Hepatocyte (in vitro differentiated cells): ENCODE measurements around the gene PRSS27. TPM values are rescaled to one million over a fixed set of nuclear protein-coding genes. Genes with fewer than 3 reads are reported as not detected.

Experiments used
- DNase-seq: peaks from one replicate; pipeline ENCODE4 v3.0.0-alpha.2; 2016; ENCODE audit warnings: low spot score
- H2AFZ ChIP-seq: fragments of 200-600 bp; sonication (generic); 2 replicates; pipeline ENCODE4 v1.6.0; 2016; ENCODE audit warnings: antibody characterized with exemption, mild to moderate bottlenecking
- H3K27ac ChIP-seq: fragments of 200-600 bp; sonication (generic); 2 replicates; pipeline ENCODE4 v1.5.1; 2016; ENCODE audit warnings: mild to moderate bottlenecking
- H3K27me3 ChIP-seq: fragments of 200-600 bp; sonication (generic); 2 replicates; pipeline ENCODE4 v1.6.1; 2016
- H3K36me3 ChIP-seq: fragments of 200-600 bp; sonication (generic); replicated peaks from 2 replicates; pipeline ENCODE4 v1.5.1; 2016; ENCODE audit warnings: low read depth; ENCODE audit not compliant: insufficient read depth
- H3K4me1 ChIP-seq: fragments of 200-600 bp; sonication (generic); 2 replicates; pipeline ENCODE4 v1.5.1; 2016; ENCODE audit warnings: mild to moderate bottlenecking, moderate library complexity; ENCODE audit not compliant: insufficient read depth
- H3K4me2 ChIP-seq: fragments of 200-600 bp; sonication (generic); 2 replicates; pipeline ENCODE4 v1.6.0; 2016
- H3K4me3 ChIP-seq: fragments of 200-600 bp; sonication (generic); 2 replicates; pipeline ENCODE4 v1.5.1; 2016; ENCODE audit warnings: mild to moderate bottlenecking
- H3K79me2 ChIP-seq: fragments of 200-600 bp; sonication (generic); 2 replicates; pipeline ENCODE4 v1.6.0; 2017; ENCODE audit warnings: mild to moderate bottlenecking
- H3K9me2 ChIP-seq: fragments of 200-600 bp; sonication (generic); replicated peaks from 2 replicates; pipeline ENCODE4 v1.6.0; 2017; ENCODE audit warnings: mild to moderate bottlenecking; ENCODE audit not compliant: insufficient read depth
- H3K9me3 ChIP-seq: fragments of 200-600 bp; sonication (generic); 2 replicates; pipeline ENCODE4 v1.5.1; 2016; ENCODE audit warnings: low read depth, mild to moderate bottlenecking
- H4K20me1 ChIP-seq: fragments of 200-600 bp; sonication (generic); 2 replicates; pipeline ENCODE4 v1.6.0; 2016; ENCODE audit warnings: mild to moderate bottlenecking; ENCODE audit not compliant: insufficient read depth, poor library complexity, severe bottlenecking
- CTCF ChIP-seq: fragments of 200-600 bp; sonication (generic); IDR thresholded peaks from 2 replicates; pipeline ENCODE4 v1.5.1; 2016; ENCODE audit warnings: antibody characterized with exemption, mild to moderate bottlenecking; ENCODE audit not compliant: poor library complexity
- EZH2 ChIP-seq: fragments of 200-600 bp; sonication (generic); IDR thresholded peaks from 2 replicates; pipeline ENCODE4 v1.6.1; 2016; ENCODE audit warnings: antibody characterized with exemption, mild to moderate bottlenecking, borderline replicate concordance
- EZH2phosphoT487 ChIP-seq: fragments of 200-600 bp; sonication (generic); IDR thresholded peaks from one replicate; pipeline ENCODE4 v1.6.1; 2018; ENCODE audit warnings: antibody characterized with exemption, mild to moderate bottlenecking, low read depth, moderate library complexity; ENCODE audit not compliant: unreplicated experiment, severe bottlenecking
- WGBS: methylation state at CpG from one replicate; pipeline ENCODE4 v1.1.6; 2016; ENCODE audit warnings: low lambda C conversion rate; ENCODE audit errors: missing lambda C conversion rate; 5-methylcytosine and 5-hydroxymethylcytosine counted together
- polyA plus RNA-seq: library from polyadenylated mRNA; unstranded; fragments of >200 nt; fragmentation: Nextera tagmentation; extraction: Ambion mirVana; gene quantifications from 2 replicates; pipeline ENCODE4 v1.2.1, GENCODE V29; 2016
- total RNA-seq: library from RNA; depleted of rRNA; stranded (reverse); fragments of >200 nt; gene quantifications from 2 replicates; pipeline ENCODE4 v1.2.3, GENCODE V29; 2014

Gene PRSS27
- total and polyA plus RNA-seq, 2 experiments from 2014 or later = 1.4 TPM

GRCh38 chr16:2768403-2769089, 48.5 kb upstream of the PRSS27 start:
- Histone ChIP-seq H4K20me1 (peaks cover 69% of the 10 kb centered on the region), H3K9me3 (no peaks in the 10 kb centered on the region), H3K27me3 (no peaks in the 10 kb centered on the region), H3K79me2 (peaks cover 61% of the 10 kb centered on the region), H3K4me2 (no peak overlapping the region), H3K4me3 (no peak overlapping the region), H3K9me2 (no peaks in the 10 kb centered on the region), H3K4me1 (no peaks in the 10 kb centered on the region), H2AFZ (no peak overlapping the region), H3K36me3 (peaks cover 12% of the 10 kb centered on the region), H3K27ac (no peak overlapping the region)
- 90% methylated on average over 16 of the region's 17 CpGs for WGBS
- TF ChIP-seq EZH2phosphoT487 (no peak), EZH2 (no peak), CTCF (no peak)
- DNase-seq = no peak

DNA sequence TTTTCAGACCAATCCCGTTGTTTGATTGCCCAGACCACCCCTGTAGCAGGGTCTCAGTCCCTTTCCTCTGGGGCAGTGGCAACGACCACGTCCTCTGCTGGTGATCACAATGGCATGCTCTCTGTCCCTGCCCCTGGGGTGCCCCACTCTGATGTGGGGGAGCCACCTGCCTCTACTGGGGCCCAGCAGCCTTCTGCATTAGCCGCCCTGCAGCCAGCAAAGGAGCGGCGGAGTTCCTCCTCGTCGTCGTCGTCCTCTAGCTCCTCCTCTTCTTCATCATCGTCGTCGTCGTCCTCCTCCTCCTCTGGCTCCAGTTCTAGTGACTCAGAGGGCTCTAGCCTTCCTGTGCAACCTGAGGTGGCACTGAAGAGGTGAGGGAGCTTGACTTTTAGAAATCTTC, 47.9 kb upstream of the PRSS27 start:
- Histone ChIP-seq H3K4me1 (no peaks in the 10 kb centered on the region), H3K36me3 (peaks cover 12% of the 10 kb centered on the region), H3K4me3 (no peak overlapping the region), H3K9me3 (no peaks in the 10 kb centered on the region), H3K79me2 (peaks cover 61% of the 10 kb centered on the region), H3K27ac (no peak overlapping the region), H3K27me3 (no peaks in the 10 kb centered on the region), H3K9me2 (no peaks in the 10 kb centered on the region), H2AFZ (no peak overlapping the region), H4K20me1 (peaks cover 66% of the 10 kb centered on the region), H3K4me2 (no peak overlapping the region)
- DNase-seq = no peak
- WGBS = 88% methylated on average over 14 of the region's 14 CpGs
- TF ChIP-seq EZH2phosphoT487 = no peak
- TF ChIP-seq EZH2 = no peak
- no peak for TF ChIP-seq CTCF

- no peak overlapping the region for H2AFZ ChIP-seq
- no peaks in the 10 kb centered on the region for H3K4me1 ChIP-seq
- DNase-seq = no peak
- no peak for TF ChIP-seq EZH2
- no peak for TF ChIP-seq EZH2phosphoT487
- no peak for TF ChIP-seq CTCF
- WGBS = 98% methylated on average over 19 of the region's 19 CpGs
- no peaks in the 10 kb centered on the region for H3K9me3 ChIP-seq
- peaks cover 68% of the 10 kb centered on the region for H3K79me2 ChIP-seq
- peaks cover 15% of the 10 kb centered on the region for H3K36me3 ChIP-seq
- H4K20me1 ChIP-seq = peaks cover 65% of the 10 kb centered on the region
- no peak overlapping the region for H3K27ac ChIP-seq
- H3K27me3 ChIP-seq = no peaks in the 10 kb centered on the region
- no peak overlapping the region for H3K4me3 ChIP-seq
- H3K4me2 ChIP-seq = no peak overlapping the region
- H3K9me2 ChIP-seq = no peaks in the 10 kb centered on the region
These were observed 47.2 kb upstream of the PRSS27 start for GRCh38 chr16:2767140-2767731.
